GM18873 (cell line): ENCODE data around the gene PSMB4.
"Not testable (repeated sequence)": the region's sequence is repeated elsewhere in the genome, so short reads cannot be mapped to it uniquely, and the experiment has no call there.

ENCODE experiments used
- ATAC-seq: cut with Tn5 transposase; IDR thresholded peaks from one replicate; pipeline ENCODE4 v1.9.1; 2021; ENCODE audit warnings: mild to moderate bottlenecking, moderate library complexity, moderate number of reproducible peaks; ENCODE audit not compliant: unreplicated experiment, low FRiP score

Gene PSMB4

GRCh38 chr1:151384584-151384983 is 14.8 kb upstream of the PSMB4 start:
- ATAC-seq, result no peak

GRCh38 chr1:151386002-151386401 is 13.4 kb upstream of the PSMB4 start:
- ATAC-seq, result no peak

GRCh38 chr1:151390221-151391078 is 8.9 kb upstream of the PSMB4 start:
- not testable (repeated sequence) for ATAC-seq

DNA sequence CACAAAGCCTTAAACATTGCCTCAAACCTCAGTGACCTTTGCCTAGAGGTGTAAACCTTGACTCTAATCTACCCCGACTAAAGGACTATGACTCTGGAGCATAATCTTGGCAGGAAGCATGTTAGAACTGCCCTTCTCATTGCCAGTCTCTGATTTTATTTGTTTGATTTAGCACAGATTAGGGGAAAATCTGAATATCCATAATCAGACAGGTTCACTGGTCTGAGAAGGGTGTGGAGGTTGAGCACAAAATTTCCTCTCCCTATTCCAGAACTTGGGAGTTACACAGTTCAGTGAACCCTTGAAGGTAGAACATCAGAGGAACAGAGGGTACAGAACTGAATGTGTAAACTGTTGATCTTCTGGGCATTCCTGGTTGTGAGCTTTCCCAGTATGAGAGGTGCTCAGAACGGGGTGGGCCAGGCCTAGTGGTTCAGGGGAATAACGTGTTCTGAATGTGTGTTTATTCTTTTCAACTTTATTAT is 8.3 kb upstream of the PSMB4 start:
- ATAC-seq, result no peak

GRCh38 chr1:151393583-151393982 is 5.8 kb upstream of the PSMB4 start:
- no peak for ATAC-seq

GRCh38 chr1:151396265-151396664 is 3.1 kb upstream of the PSMB4 start:
- ATAC-seq, result not testable (repeated sequence)

GRCh38 chr1:151401125-151401788 is 1.9 kb downstream of the PSMB4 start:
- ATAC-seq, result no peak

DNA sequence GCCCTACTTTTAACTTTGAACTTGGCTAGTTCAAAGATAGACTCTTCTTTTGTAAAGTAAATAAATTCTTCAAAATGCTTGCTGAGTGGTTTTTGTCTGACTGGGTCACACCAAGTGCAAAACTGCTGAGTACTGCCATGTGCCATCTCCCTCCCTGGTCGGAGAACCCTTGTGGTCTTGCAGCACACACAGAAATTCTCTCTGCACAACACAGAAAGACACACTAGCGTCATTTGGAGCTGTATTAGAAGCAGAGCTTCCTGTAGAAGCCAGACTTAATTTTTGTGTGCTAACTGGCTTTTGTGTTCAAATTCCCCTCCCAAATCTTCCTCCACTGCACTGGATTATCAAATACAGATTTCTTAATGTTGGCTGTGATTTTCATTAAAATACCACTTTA is 2.5 kb downstream of the PSMB4 start:
- no peak for ATAC-seq

GRCh38 chr1:151402764-151403163 is 3.4 kb downstream of the PSMB4 start:
- ATAC-seq, result no peak

GRCh38 chr1:151403612-151404011 is 4.2 kb downstream of the PSMB4 start:
- ATAC-seq, result no peak

- ATAC-seq, result no peak
These were observed 6.0 kb downstream of the PSMB4 start for GRCh38 chr1:151405187-151405951.

DNA sequence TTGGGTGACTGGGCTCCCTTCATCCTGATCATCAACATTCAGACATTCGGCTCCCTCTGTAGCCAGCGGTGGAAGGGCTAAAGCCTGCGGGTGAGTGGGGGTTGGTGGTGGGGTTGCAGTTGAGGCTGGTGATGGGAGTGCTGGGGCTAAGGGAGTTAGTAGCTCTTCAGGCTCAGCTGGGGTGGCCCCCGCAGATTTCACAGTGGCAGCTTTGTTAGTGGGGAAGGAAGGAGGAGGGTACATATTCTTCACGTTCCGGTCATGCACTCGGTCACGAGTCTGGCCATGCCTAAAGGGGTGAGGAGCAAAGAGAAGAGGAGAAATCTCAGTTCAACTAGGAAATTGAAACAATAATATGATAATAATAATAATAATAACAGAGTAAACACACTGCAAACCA is 6.8 kb downstream of the PSMB4 start:
- no peak for ATAC-seq

GRCh38 chr1:151407304-151407703 is 7.9 kb downstream of the PSMB4 start:
- no peak for ATAC-seq

DNA sequence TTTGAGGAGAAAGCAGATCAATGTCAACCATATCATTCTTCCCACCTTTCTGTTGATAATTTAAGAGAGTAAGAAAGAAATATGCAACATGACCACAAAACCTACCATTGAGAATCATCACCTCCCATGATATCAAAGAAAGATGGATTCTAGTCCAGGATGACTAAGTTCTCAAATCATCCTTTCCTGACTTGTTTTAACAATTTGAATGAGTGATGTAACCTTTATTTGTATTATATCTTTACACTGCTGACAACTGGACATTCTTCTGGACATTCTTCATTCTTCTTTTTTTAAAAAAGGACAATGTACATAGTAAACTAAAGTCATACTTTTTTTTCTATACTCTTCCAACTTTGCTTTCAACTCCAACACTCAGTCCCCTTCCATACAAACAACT is 9.5 kb downstream of the PSMB4 start:
- no peak for ATAC-seq

DNA sequence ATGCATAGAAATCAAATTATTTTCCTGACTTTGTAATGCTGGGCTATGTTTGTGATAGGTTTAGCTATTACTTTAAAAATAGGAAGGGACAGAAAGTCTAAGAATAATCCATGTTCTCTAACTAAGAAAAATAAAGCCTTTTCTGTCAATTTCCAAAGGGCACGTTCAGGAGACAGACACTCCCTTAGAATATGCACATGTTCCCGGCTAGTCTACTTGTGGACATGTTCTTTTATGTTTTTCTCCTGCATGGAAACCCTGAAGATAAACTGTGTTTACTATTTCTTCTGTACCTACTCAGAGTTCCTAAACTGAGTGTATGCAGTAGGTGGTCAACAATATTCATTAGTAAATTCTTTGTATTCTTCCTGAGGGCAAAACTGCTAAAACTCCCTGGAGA is 12.5 kb downstream of the PSMB4 start:
- no peak for ATAC-seq

DNA sequence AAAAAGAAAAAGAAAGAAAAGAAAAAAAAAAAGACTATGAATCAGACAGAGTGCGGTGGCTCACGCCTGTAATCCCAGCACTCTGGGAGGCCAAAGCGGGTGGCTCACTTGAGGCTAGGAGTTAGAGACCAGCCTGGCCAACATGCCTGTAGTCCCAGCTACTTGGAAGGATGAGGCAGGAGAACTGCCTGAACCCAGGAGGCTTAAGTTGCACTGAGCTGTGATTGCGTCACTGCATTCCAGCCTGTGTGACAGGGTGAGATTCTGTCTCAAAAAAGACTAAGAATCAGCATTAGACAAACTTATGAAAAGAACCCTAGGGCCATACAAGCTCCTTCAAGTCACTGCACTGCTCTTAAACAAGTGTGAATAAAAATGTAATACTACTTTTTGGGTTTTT is 16.9 kb downstream of the PSMB4 start:
- ATAC-seq, result no peak

DNA sequence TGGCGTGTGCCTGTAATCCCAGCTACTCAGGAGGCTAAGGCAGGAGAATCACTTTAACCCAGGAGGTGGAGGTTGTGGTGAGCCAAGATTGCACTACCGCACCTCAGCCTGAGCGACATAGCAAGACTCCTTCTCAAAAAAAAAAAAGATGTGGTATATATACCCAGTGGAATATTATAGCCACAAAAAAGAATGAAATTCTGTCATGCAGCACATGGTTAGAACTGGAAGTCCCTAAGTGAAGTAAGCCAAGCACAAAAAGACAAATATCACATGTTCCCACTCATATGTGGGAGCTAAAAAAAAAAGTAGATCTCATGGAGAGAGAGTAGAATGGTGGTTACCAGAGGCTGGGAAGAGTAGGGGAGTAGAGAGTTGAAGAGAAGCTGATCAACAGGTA is 18.7 kb downstream of the PSMB4 start:
- no peak for ATAC-seq

GRCh38 chr1:151419819-151420218 is 20.4 kb downstream of the PSMB4 start:
- ATAC-seq, result no peak

GRCh38 chr1:151425103-151425502 is 25.7 kb downstream of the PSMB4 start:
- no peak for ATAC-seq

- no peak for ATAC-seq
These were observed 28.7 kb downstream of the PSMB4 start for GRCh38 chr1:151428068-151428467.

DNA sequence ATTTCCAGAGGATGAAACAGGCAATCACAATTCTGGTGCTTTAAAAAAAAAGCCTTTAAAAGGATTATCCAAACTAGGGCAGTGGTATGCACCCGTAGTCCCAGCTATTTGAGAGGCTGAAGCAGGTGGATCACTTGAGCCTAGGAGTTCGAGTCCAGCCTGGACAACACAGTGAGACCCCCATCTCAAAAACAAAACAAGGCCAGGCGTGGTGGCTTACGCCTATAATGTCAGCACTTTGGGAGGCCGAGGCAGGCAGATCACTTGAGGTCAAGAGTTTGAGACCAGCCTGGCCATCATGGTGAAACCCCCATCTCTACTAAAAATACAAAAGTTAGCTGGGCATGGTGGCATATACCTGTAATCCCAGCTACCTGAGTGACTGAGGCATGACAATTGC is 34.5 kb downstream of the PSMB4 start:
- not testable (repeated sequence) for ATAC-seq
